Testis (tissue), 3 donors: ENCODE data around the gene TEX2. TPM values are rescaled to one million over a fixed set of nuclear protein-coding genes. Genes with fewer than 3 reads are reported as not detected.

ENCODE experiments used
- DNase-seq: peaks from one replicate; pipeline ENCODE4 v3.0.0-alpha.2; 2019
- H3K27ac ChIP-seq, 2 donors: fragments of 200-600 bp; sonication (generic); one replicate each; pipeline ENCODE4 v1.5.1; 2019
- H3K27me3 ChIP-seq: fragments of 200-600 bp; sonication (generic); one replicate; pipeline ENCODE4 v1.5.1; 2019
- H3K36me3 ChIP-seq: fragments of 200-600 bp; sonication (generic); one replicate; pipeline ENCODE4 v1.5.1; 2017; ENCODE audit warnings: low read depth; ENCODE audit errors: missing control alignments
- H3K4me1 ChIP-seq: fragments of 200-600 bp; sonication (generic); one replicate; pipeline ENCODE4 v1.5.1; 2019
- H3K4me3 ChIP-seq, 2 donors: fragments of 200-600 bp; sonication (generic); one replicate each; pipeline ENCODE4 v1.5.1; 2017 to 2019
- H3K9me3 ChIP-seq: fragments of 200-600 bp; sonication (generic); one replicate; pipeline ENCODE4 v1.5.1; 2017
- POLR2A ChIP-seq: fragments of 450-650 bp; IDR thresholded peaks from one replicate; pipeline ENCODE4 v1.6.1; 2017; ENCODE audit warnings: antibody characterized with exemption, mild to moderate bottlenecking, moderate library complexity
- WGBS, 2 donors: methylation state at CpG; one replicate each; pipeline ENCODE4 v1.1.5; 2018; 5-methylcytosine and 5-hydroxymethylcytosine counted together
- intact Hi-C: fragments of 100-400 bp; cut with DNase I; formaldehyde crosslinking; loops from one replicate; pipeline ENCODE4 v1.15.1; 2023; ENCODE audit warnings: low total_unique reads
- polyA plus RNA-seq: library from polyadenylated mRNA; stranded (reverse); fragments of 350-450 nt; fragmentation: Illumina TruSeq; extraction: RNeasy Lipid Tissue Mini Kit (QIAGEN cat#74804); gene quantifications from one replicate; pipeline ENCODE4 v1.2.3, GENCODE V29; 2014; ENCODE audit warnings: low read depth, low replicate concordance; ENCODE audit not compliant: insufficient read depth
- total RNA-seq, 2 donors: library from RNA; depleted of rRNA; stranded (reverse); fragments of >200 nt; gene quantifications; one replicate each; pipeline ENCODE4 v1.2.3, GENCODE V29; 2016
- TF ChIP-seq, protein P1 (sequence below), 3 experiments: fragments of 450-650 bp in 2 of 3; fragments of 200-600 bp in 1 of 3; sonication (generic) in 1 of 3; IDR thresholded peaks; one replicate each; pipeline ENCODE4 v1.5.1; 2016 to 2019; ENCODE audit warnings: antibody characterized with exemption in 3 of 3, mild to moderate bottlenecking in 2 of 3, moderate library complexity in 1 of 3

TEX2 gene
- total and polyA plus RNA-seq, 3 donors from 2014 or later: 66.0 to 136 (median 99.9) TPM

DNA sequence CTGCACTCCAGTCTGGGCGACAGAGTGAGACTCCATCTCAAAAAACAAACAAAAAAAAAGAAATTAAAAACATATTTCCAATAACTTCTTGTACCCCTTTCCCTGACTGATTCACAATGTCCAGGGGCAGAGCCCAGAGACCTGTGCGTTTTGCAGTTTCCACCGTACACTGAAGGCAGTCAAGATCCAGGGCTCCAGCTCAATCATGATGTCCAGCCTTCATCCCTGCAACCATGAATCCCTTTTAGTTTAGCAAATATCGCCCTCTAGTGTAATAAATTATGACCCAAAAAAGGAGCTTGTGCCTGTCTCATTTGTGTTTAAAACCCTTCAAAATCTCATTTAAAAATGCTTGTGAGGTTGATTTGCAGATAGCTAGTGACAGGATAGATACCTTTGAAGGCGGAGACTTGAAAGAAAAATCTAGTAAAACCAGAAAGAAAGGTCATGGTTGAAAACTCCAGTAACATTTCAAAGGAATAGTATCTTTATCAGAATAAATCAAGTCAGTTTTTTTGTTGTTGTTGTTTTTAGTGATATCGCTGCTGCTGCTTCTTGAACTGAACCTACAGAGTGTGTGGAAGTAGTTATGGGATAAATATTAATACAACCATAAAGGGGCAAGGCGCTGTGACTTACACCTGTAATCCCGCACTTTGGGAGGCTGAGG lies 129.4 kb downstream of the TEX2 start:
- peak; percentile 42 for DNase-seq
- WGBS, 2 donors: 53 to 59% methylated on average over 8 of the region's 8 CpGs

GRCh38 chr17:64131606-64132270 lies 131.3 kb downstream of the TEX2 start:
- Histone ChIP-seq H3K27ac (peak overlapping the region in 1 of 2 donors; percentile 94), H3K36me3 (no peaks in the 10 kb centered on the region), H3K4me1 (peaks cover 11% of the 10 kb centered on the region), H3K4me3 (no peak overlapping the region), H3K27me3 (no peaks in the 10 kb centered on the region), H3K9me3 (no peaks in the 10 kb centered on the region)
- intact Hi-C loops: loop anchor here (5.0 kb wide), 1 partner anchor 104 kb away; no protein-coding TSS in a partner anchor
- no peak for TF ChIP-seq POLR2A
- TF ChIP-seq, protein P1, sequence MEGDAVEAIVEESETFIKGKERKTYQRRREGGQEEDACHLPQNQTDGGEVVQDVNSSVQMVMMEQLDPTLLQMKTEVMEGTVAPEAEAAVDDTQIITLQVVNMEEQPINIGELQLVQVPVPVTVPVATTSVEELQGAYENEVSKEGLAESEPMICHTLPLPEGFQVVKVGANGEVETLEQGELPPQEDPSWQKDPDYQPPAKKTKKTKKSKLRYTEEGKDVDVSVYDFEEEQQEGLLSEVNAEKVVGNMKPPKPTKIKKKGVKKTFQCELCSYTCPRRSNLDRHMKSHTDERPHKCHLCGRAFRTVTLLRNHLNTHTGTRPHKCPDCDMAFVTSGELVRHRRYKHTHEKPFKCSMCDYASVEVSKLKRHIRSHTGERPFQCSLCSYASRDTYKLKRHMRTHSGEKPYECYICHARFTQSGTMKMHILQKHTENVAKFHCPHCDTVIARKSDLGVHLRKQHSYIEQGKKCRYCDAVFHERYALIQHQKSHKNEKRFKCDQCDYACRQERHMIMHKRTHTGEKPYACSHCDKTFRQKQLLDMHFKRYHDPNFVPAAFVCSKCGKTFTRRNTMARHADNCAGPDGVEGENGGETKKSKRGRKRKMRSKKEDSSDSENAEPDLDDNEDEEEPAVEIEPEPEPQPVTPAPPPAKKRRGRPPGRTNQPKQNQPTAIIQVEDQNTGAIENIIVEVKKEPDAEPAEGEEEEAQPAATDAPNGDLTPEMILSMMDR (IDR thresholded peaks at IDR 0.05): no peak
- WGBS, 2 donors: 66% methylated on average over 5 of the region's 5 CpGs
- no peak for DNase-seq

More for the DNA sequence above, 129.4 kb downstream of the TEX2 start:
- no peak overlapping the region for H3K4me3 ChIP-seq
- no peaks in the 10 kb centered on the region for H3K27me3 ChIP-seq
- peaks cover 10% of the 10 kb centered on the region for H3K4me1 ChIP-seq
- no peaks in the 10 kb centered on the region for H3K9me3 ChIP-seq
- no peaks in the 10 kb centered on the region for H3K36me3 ChIP-seq
- intact Hi-C loops: loop anchor here (5.0 kb wide), 1 partner anchor 106 kb away; no protein-coding TSS in a partner anchor
- TF ChIP-seq, protein P1 (IDR thresholded peaks at IDR 0.05): peak; percentile 52 to 70 (median 59)
- TF ChIP-seq POLR2A: no peak
- no peak overlapping the region for H3K27ac ChIP-seq

- peaks cover 11% of the 10 kb centered on the region for H3K4me1 ChIP-seq
- peak overlapping the region; percentile 83 to 95 for H3K4me3 ChIP-seq
- no peaks in the 10 kb centered on the region for H3K36me3 ChIP-seq
- DNase-seq: peak; percentile 28
- 15 to 21% methylated on average over 24 of the region's 24 CpGs for WGBS, 2 donors
- no peaks in the 10 kb centered on the region for H3K9me3 ChIP-seq
- peak overlapping the region; percentile 90 to 94 for H3K27ac ChIP-seq
- intact Hi-C loops: loop anchor here (5.0 kb wide), 1 partner anchor 103 kb away; no protein-coding TSS in a partner anchor
- TF ChIP-seq POLR2A: no peak
- H3K27me3 ChIP-seq: no peaks in the 10 kb centered on the region
Observed at GRCh38 chr17:64130559-64131001, 132.5 kb downstream of the TEX2 start.

- WGBS, 2 donors: 1 to 3% methylated on average over 11 to 68 of the region's 98 CpGs
- DNase-seq: peak; percentile 95
- TF ChIP-seq POLR2A: peak; percentile 49
- TF ChIP-seq, protein P1 (IDR thresholded peaks at IDR 0.05): no peak
- Histone ChIP-seq H3K36me3 (no peaks in the 10 kb centered on the region), H3K9me3 (no peaks in the 10 kb centered on the region), H3K27me3 (no peaks in the 10 kb centered on the region), H3K27ac (peak within 1 kb of the TSS; percentile 90 to 94), H3K4me1 (peaks cover 11% of the 10 kb centered on the region), H3K4me3 (peak within 1 kb of the TSS; percentile 83 to 95)
- intact Hi-C loops: loop anchor here (5.0 kb wide), 1 partner anchor 103 kb away; no protein-coding TSS in a partner anchor
Observed at GRCh38 chr17:64129765-64130558, 133.1 kb downstream of the TEX2 start, which contains the start of gene ERN1. ERN1 (minus strand) TSS chr17:64130144; CDS start chr17:64130029, 115 bp downstream.

- DNase-seq: no peak
- peak overlapping the region; percentile 89 to 94 for H3K27ac ChIP-seq
- H3K4me3 ChIP-seq: peak overlapping the region; percentile 83 to 95
- intact Hi-C loops: no loop called here
- TF ChIP-seq POLR2A: no peak
- TF ChIP-seq, protein P1 (IDR thresholded peaks at IDR 0.05): no peak
- WGBS, 2 donors: 0 to 1% methylated on average over 12 to 18 of the region's 31 CpGs
- no peaks in the 10 kb centered on the region for H3K27me3 ChIP-seq
- H3K36me3 ChIP-seq: no peaks in the 10 kb centered on the region
- no peaks in the 10 kb centered on the region for H3K9me3 ChIP-seq
- peaks cover 11% of the 10 kb centered on the region for H3K4me1 ChIP-seq
Observed at GRCh38 chr17:64129515-64129764, 133.6 kb downstream of the TEX2 start.
